HFF-Myc (cell line): ENCODE results near the gene MTNR1A.

ENCODE experiments used
- DNase-seq: peaks from one replicate; pipeline ENCODE4 v3.0.0-alpha.2; 2011; ENCODE audit warnings: low read depth; ENCODE audit errors: extremely low read depth
- H3K4me3 ChIP-seq: replicated peaks from 2 replicates; pipeline ENCODE4 v1.5.1; 2011; ENCODE audit warnings: low read depth, mild to moderate bottlenecking, control low read depth, low read length
- TF ChIP-seq, protein P1 (sequence below): IDR thresholded peaks from 2 replicates; pipeline ENCODE4 v1.5.1; 2012; ENCODE audit warnings: mild to moderate bottlenecking, low read depth, low read length, control low read depth; ENCODE audit errors: missing control alignments

The MTNR1A gene

GRCh38 chr4:186497043-186497442 lies 58.3 kb downstream of the MTNR1A start:
- H3K4me3 ChIP-seq, result no peak overlapping the region
- no peak for DNase-seq
- TF ChIP-seq, protein P1, sequence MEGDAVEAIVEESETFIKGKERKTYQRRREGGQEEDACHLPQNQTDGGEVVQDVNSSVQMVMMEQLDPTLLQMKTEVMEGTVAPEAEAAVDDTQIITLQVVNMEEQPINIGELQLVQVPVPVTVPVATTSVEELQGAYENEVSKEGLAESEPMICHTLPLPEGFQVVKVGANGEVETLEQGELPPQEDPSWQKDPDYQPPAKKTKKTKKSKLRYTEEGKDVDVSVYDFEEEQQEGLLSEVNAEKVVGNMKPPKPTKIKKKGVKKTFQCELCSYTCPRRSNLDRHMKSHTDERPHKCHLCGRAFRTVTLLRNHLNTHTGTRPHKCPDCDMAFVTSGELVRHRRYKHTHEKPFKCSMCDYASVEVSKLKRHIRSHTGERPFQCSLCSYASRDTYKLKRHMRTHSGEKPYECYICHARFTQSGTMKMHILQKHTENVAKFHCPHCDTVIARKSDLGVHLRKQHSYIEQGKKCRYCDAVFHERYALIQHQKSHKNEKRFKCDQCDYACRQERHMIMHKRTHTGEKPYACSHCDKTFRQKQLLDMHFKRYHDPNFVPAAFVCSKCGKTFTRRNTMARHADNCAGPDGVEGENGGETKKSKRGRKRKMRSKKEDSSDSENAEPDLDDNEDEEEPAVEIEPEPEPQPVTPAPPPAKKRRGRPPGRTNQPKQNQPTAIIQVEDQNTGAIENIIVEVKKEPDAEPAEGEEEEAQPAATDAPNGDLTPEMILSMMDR, result no peak

GRCh38 chr4:186494496-186494895 lies 60.9 kb downstream of the MTNR1A start:
- TF ChIP-seq, protein P1, result no peak
- H3K4me3 ChIP-seq, result no peak overlapping the region

DNA sequence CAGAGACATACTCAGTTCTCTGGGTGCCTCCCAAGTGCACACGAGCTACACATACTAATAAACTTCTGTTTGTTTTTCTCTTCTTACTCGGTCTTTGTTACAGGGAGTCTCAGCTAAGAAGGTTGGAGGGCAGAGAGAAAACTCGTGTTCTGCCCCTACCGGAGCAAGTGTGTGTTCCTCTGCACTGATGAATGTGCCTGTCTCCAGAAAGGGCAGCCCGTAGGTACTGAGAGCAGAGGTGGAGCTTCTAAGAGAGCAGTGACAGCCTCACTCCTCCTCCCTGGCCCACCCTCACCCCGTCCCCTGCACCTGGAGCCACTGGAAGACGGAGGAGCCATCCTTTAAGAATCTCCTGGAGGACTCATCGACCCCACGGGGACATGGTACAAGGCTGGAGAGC lies 67.6 kb downstream of the MTNR1A start:
- DNase-seq, result no peak
- H3K4me3 ChIP-seq, result no peak overlapping the region
- TF ChIP-seq, protein P1, result no peak

More at GRCh38 chr4:186494496-186494895, 60.9 kb downstream of the MTNR1A start:
- no peak for DNase-seq

- no peak for DNase-seq
- TF ChIP-seq, protein P1, result no peak
- H3K4me3 ChIP-seq, result no peak overlapping the region
These were observed 69.2 kb downstream of the MTNR1A start for GRCh38 chr4:186486172-186486571.

GRCh38 chr4:186485561-186486062 lies 69.8 kb downstream of the MTNR1A start:
- TF ChIP-seq, protein P1, result no peak
- peak; percentile 5 for DNase-seq
- peak overlapping the region; percentile 30 for H3K4me3 ChIP-seq

GRCh38 chr4:186485150-186485549 lies 70.2 kb downstream of the MTNR1A start:
- DNase-seq, result no peak
- TF ChIP-seq, protein P1, result no peak
- H3K4me3 ChIP-seq, result peak overlapping the region; percentile 30

- TF ChIP-seq, protein P1, result no peak
- DNase-seq, result no peak
- H3K4me3 ChIP-seq, result no peak overlapping the region
These were observed 71.7 kb downstream of the MTNR1A start for GRCh38 chr4:186483656-186484055.
